ENCODE data around the gene SLC35C1. TPM values are rescaled to one million over a fixed set of nuclear protein-coding genes. Genes with fewer than 3 reads are reported as not detected.

The SLC35C1 gene
- polyA plus RNA-seq, 1 donor, result 12.9 TPM

DNA sequence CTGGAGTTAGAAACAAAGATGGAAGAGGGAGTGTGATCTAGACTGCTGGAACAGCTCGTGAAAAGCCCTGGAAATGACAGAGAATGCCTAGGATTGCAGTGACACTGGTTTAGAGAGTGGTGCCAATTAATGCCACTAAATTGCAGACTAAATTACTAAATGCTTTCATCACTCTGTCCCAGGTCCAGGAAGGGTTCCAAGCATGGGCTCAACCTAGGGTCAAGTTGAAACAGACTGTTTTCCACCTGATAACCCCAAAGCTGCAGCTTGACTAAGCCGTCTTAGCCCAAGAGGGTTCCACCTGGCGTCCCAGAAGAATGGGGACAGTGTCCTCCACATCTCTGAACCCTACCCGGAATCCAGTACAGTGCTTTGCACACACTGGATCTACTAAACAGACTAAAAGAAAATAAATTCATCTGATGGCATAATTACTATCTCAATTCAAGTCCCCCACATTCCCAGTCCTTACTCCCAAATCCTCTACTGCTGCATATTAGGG lies 41.3 kb downstream of the SLC35C1 start:
- peaks cover 26% of the 10 kb centered on the region for H3K4me1 ChIP-seq (ENCODE audit: control insufficient read depth, insufficient read depth, low read length)

DNA sequence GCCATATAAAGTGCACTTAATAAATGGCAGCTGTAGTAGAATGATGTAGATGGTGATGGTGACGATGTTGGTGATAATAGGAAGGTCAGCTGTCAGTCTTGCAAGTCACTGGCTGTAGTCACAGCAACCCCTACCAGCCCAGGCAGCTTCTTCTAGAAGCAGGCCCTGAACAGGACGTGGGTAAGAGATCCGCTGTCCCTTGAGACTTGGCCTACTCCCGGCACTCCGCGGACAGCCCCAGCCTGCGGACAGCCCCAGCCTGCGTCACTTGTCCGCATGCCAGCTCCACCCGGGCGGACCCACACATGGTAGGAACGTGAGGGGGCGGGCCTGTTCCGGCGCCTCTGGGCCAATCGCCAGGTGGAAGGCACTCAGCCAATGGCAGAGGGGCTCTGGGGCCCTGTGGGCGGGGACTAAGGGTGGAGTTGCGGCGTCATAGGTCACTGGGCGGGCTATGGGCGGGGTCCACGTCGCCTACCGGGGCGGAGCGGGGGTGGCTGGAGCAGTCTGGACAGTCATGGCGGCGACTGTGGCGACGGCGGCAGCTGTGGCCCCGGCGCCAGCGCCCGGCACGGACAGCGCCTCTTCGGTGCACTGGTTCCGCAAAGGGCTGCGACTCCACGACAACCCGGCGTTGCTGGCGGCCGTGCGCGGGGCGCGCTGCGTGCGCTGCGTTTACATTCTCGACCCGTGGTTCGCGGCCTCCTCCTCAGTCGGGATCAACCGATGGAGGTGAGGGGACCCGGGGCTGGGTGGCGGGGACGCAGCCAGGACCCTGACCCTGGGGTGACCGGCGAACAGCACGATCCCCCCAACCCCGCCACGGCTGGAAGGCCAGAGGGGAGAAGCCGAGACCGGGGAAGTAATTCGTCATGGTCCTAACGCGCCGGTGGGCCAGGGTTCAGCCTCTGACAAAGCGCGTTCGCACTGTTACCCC lies 42.3 kb downstream of the SLC35C1 start, which contains the start of gene CRY2:
Gene CRY2 (plus strand): TSS at position 502 of the 937 bp plus-strand sequence. CDS start 16 bp downstream, at position 518.
- WGBS (ENCODE audit: insufficient coverage, low lambda C conversion rate), result no CpG with 5 or more reads among the region's 75 CpGs
- peaks cover 26% of the 10 kb centered on the region for H3K4me1 ChIP-seq (ENCODE audit: control insufficient read depth, insufficient read depth, low read length)
- H3K27me3 ChIP-seq (ENCODE audit: control insufficient read depth, insufficient read depth, low read length), result no peaks in the 10 kb centered on the region
- DNase-seq, result peak; percentile 99
- H3K36me3 ChIP-seq (ENCODE audit: control insufficient read depth, insufficient read depth, low read length), result peaks cover 10% of the 10 kb centered on the region
- H3K4me3 ChIP-seq (ENCODE audit: low read length), result peak within 1 kb of the TSS; percentile 99
- peak within 1 kb of the TSS; percentile 92 for H3K27ac ChIP-seq (ENCODE audit: low read length)
- no peaks in the 10 kb centered on the region for H3K9me3 ChIP-seq (ENCODE audit: control insufficient read depth, low read depth, low read length)

More for the DNA sequence above, 41.3 kb downstream of the SLC35C1 start:
- Histone ChIP-seq H3K36me3 (ENCODE audit: control insufficient read depth, insufficient read depth, low read length) (peaks cover 7% of the 10 kb centered on the region), H3K4me3 (ENCODE audit: low read length) (no peak overlapping the region), H3K27me3 (ENCODE audit: control insufficient read depth, insufficient read depth, low read length) (no peaks in the 10 kb centered on the region), H3K27ac (ENCODE audit: low read length) (peak overlapping the region; percentile 89), H3K9me3 (ENCODE audit: control insufficient read depth, low read depth, low read length) (no peaks in the 10 kb centered on the region)
- no peak for DNase-seq
- no CpG with 5 or more reads among the region's 4 CpGs for WGBS (ENCODE audit: insufficient coverage, low lambda C conversion rate)

GRCh38 chr11:45847911-45848316 lies 43.0 kb downstream of the SLC35C1 start:
- DNase-seq, result peak; percentile 54 to 79
- no peaks in the 10 kb centered on the region for H3K27me3 ChIP-seq (ENCODE audit: control insufficient read depth, insufficient read depth, low read length)
- H3K36me3 ChIP-seq (ENCODE audit: control insufficient read depth, insufficient read depth, low read length), result peaks cover 12% of the 10 kb centered on the region
- H3K9me3 ChIP-seq (ENCODE audit: control insufficient read depth, low read depth, low read length), result no peaks in the 10 kb centered on the region
- H3K4me3 ChIP-seq (ENCODE audit: low read length), result peak overlapping the region; percentile 99
- peak overlapping the region; percentile 92 for H3K27ac ChIP-seq (ENCODE audit: low read length)
- no CpG with 5 or more reads among the region's 16 CpGs for WGBS (ENCODE audit: insufficient coverage, low lambda C conversion rate)
- H3K4me1 ChIP-seq (ENCODE audit: control insufficient read depth, insufficient read depth, low read length), result peaks cover 26% of the 10 kb centered on the region

DNA sequence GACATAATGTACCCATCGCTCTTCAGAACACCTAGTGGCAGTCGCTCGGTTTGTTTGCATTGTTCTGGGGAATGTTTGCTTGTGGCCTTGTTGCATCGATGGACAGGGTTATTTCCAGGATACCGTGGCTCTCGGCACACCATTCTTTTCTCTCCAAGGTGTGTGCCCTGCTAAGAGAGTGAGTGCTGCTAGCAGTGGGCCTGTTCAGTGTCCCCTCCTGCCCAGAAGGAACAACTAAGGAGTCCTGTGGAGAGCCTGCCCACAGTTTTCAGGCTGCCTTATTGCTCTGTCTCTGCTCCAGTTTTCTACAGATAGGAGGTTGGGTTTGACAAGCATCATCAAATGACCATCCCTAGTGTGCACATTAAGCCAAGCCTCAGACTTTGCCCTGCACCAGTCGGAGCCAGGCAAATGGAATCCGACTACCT lies 43.7 kb downstream of the SLC35C1 start:
- Histone ChIP-seq H3K4me3 (ENCODE audit: low read length) (peak overlapping the region; percentile 99), H3K36me3 (ENCODE audit: control insufficient read depth, insufficient read depth, low read length) (peaks cover 12% of the 10 kb centered on the region), H3K9me3 (ENCODE audit: control insufficient read depth, low read depth, low read length) (no peaks in the 10 kb centered on the region), H3K4me1 (ENCODE audit: control insufficient read depth, insufficient read depth, low read length) (peaks cover 22% of the 10 kb centered on the region), H3K27me3 (ENCODE audit: control insufficient read depth, insufficient read depth, low read length) (no peaks in the 10 kb centered on the region), H3K27ac (ENCODE audit: low read length) (peak overlapping the region; percentile 92)
- 38% methylated on average over 2 of the region's 8 CpGs for WGBS (ENCODE audit: insufficient coverage, low lambda C conversion rate)
- peak; percentile 28 to 57 for DNase-seq

- no CpG with 5 or more reads among the region's 2 CpGs for WGBS (ENCODE audit: insufficient coverage, low lambda C conversion rate)
- no peak overlapping the region for H3K4me3 ChIP-seq (ENCODE audit: low read length)
- H3K27me3 ChIP-seq (ENCODE audit: control insufficient read depth, insufficient read depth, low read length), result no peaks in the 10 kb centered on the region
- H3K4me1 ChIP-seq (ENCODE audit: control insufficient read depth, insufficient read depth, low read length), result peaks cover 18% of the 10 kb centered on the region
- no peak overlapping the region for H3K27ac ChIP-seq (ENCODE audit: low read length)
- no peak for DNase-seq
- H3K9me3 ChIP-seq (ENCODE audit: control insufficient read depth, low read depth, low read length), result no peaks in the 10 kb centered on the region
- peaks cover 18% of the 10 kb centered on the region for H3K36me3 ChIP-seq (ENCODE audit: control insufficient read depth, insufficient read depth, low read length)
Measured at GRCh38 chr11:45850446-45850845, 45.5 kb downstream of the SLC35C1 start.

GRCh38 chr11:45851228-45851627 lies 46.3 kb downstream of the SLC35C1 start:
- Histone ChIP-seq H3K27me3 (ENCODE audit: control insufficient read depth, insufficient read depth, low read length) (no peaks in the 10 kb centered on the region), H3K36me3 (ENCODE audit: control insufficient read depth, insufficient read depth, low read length) (peaks cover 26% of the 10 kb centered on the region), H3K27ac (ENCODE audit: low read length) (no peak overlapping the region), H3K4me1 (ENCODE audit: control insufficient read depth, insufficient read depth, low read length) (peaks cover 18% of the 10 kb centered on the region), H3K9me3 (ENCODE audit: control insufficient read depth, low read depth, low read length) (no peaks in the 10 kb centered on the region), H3K4me3 (ENCODE audit: low read length) (no peak overlapping the region)
- WGBS (ENCODE audit: insufficient coverage, low lambda C conversion rate), result no CpG with 5 or more reads among the region's 2 CpGs
- DNase-seq, result no peak

DNA sequence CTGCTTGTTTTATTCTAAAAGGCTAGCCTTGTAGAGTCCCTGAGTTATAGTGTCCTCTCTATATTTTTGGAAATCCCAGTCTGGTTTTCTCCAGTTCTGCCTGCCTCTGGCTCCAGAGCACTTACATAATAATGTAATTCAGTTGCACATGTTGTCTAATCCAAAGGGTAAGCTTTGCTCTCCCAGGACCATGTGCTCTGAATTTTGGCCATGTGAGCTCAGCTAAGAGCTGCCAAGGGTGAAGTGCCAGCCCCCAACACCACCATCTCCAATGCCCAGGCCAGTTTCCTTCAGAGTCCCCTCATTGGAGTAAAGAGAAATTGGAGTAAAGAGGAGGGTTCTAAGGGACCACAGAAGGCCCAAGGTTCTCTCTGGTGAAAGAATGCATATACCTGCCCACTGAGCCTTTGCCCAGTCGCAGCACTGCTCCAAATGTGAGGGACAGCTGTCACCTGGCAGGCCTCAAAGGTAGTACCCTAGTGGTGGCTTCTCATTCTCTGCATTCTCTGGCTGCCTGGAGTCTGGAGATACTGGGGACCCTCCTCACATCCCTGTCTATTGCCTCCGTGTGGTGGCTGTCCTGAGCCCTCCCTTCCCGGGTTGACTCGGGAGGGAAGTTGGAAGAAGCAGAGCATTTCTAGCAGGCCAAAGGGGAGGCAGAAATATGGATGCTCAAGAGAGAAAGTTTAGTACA lies 47.2 kb downstream of the SLC35C1 start:
- Histone ChIP-seq H3K27me3 (ENCODE audit: control insufficient read depth, insufficient read depth, low read length) (no peaks in the 10 kb centered on the region), H3K36me3 (ENCODE audit: control insufficient read depth, insufficient read depth, low read length) (peaks cover 33% of the 10 kb centered on the region), H3K4me3 (ENCODE audit: low read length) (no peak overlapping the region), H3K9me3 (ENCODE audit: control insufficient read depth, low read depth, low read length) (no peaks in the 10 kb centered on the region), H3K4me1 (ENCODE audit: control insufficient read depth, insufficient read depth, low read length) (peaks cover 14% of the 10 kb centered on the region), H3K27ac (ENCODE audit: low read length) (no peak overlapping the region)
- DNase-seq, result no peak
- no CpG with 5 or more reads among the region's 4 CpGs for WGBS (ENCODE audit: insufficient coverage, low lambda C conversion rate)

DNA sequence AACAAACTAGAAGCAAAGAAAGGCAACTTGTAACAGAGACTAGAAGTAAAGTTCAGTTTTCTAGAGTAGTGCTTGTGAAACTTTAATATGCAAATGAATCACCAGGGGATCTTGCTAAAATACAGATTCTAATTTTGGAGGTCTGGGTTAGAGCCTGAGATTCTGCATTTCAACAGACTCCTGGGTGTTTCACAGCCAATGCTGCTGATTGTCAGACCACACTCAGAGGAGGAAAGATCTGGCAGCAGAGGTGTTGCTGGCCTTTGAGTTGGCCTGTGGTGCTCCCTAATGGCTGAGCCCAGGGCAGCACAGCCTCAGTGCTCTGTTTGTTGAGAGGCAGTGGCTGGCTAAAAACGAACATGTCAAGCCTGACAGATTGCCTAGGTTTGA lies 47.8 kb downstream of the SLC35C1 start:
- H3K27ac ChIP-seq (ENCODE audit: low read length), result no peak overlapping the region
- no peak overlapping the region for H3K4me3 ChIP-seq (ENCODE audit: low read length)
- H3K9me3 ChIP-seq (ENCODE audit: control insufficient read depth, low read depth, low read length), result no peaks in the 10 kb centered on the region
- no peak for DNase-seq
- peaks cover 16% of the 10 kb centered on the region for H3K4me1 ChIP-seq (ENCODE audit: control insufficient read depth, insufficient read depth, low read length)
- WGBS (ENCODE audit: insufficient coverage, low lambda C conversion rate), result no CpG with 5 or more reads among the region's 1 CpG
- no peaks in the 10 kb centered on the region for H3K27me3 ChIP-seq (ENCODE audit: control insufficient read depth, insufficient read depth, low read length)
- H3K36me3 ChIP-seq (ENCODE audit: control insufficient read depth, insufficient read depth, low read length), result peaks cover 39% of the 10 kb centered on the region

GRCh38 chr11:45853332-45854219 lies 48.6 kb downstream of the SLC35C1 start:
- H3K9me3 ChIP-seq (ENCODE audit: control insufficient read depth, low read depth, low read length), result no peaks in the 10 kb centered on the region
- H3K27me3 ChIP-seq (ENCODE audit: control insufficient read depth, insufficient read depth, low read length), result no peaks in the 10 kb centered on the region
- H3K4me1 ChIP-seq (ENCODE audit: control insufficient read depth, insufficient read depth, low read length), result peaks cover 17% of the 10 kb centered on the region
- peaks cover 47% of the 10 kb centered on the region for H3K36me3 ChIP-seq (ENCODE audit: control insufficient read depth, insufficient read depth, low read length)
- DNase-seq, result no peak
- H3K4me3 ChIP-seq (ENCODE audit: low read length), result no peak overlapping the region
- 83% methylated on average over 1 of the region's 7 CpGs for WGBS (ENCODE audit: insufficient coverage, low lambda C conversion rate)
- no peak overlapping the region for H3K27ac ChIP-seq (ENCODE audit: low read length)

Data from large intestine (tissue), 3 donors.